HFF-Myc (cell line): Measurements from ENCODE around the gene ZFP92.
"Not testable (repeated sequence)": the region's sequence is repeated elsewhere in the genome, so short reads cannot be mapped to it uniquely, and the experiment has no call there.

ENCODE experiments used
- DNase-seq: peaks from one replicate; pipeline ENCODE4 v3.0.0-alpha.2; 2011; ENCODE audit warnings: low read depth; ENCODE audit errors: extremely low read depth
- H3K4me3 ChIP-seq: replicated peaks from 2 replicates; pipeline ENCODE4 v1.5.1; 2011; ENCODE audit warnings: low read depth, mild to moderate bottlenecking, control low read depth, low read length
- TF ChIP-seq, protein P1 (sequence below): IDR thresholded peaks from 2 replicates; pipeline ENCODE4 v1.5.1; 2012; ENCODE audit warnings: mild to moderate bottlenecking, low read depth, low read length, control low read depth; ENCODE audit errors: missing control alignments

Gene ZFP92

DNA sequence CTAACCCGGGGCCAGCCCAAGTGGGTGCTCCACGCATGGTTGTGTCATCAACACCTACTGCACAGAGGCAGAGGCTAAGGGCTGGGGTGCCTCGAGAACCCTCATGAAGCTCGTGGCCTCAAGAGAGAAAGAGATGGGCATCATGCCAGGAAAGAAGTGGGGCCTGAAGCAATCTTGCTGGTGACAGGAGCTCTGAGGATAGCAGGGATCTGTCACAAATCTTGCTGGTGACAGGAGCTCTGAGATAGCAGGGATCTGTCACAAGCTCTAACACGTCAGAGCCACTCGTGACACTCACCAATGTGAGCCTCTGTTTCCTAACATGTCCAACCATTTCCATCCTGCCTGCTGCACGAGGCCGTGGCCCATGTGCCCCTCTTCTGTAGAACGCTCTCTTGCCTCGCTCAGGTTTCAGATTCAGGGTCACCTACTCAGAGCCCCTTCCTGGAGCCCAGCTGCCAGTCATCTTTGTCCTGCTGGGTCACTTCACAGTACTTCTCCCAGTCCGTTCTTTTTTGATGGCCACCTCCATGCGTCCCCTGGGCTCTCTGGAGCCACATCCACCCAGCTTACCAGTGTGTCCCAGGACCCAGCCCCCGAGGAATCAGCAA is 31.2 kb upstream of the ZFP92 start:
- no peak for DNase-seq
- H3K4me3 ChIP-seq: no peak overlapping the region
- TF ChIP-seq, protein P1, sequence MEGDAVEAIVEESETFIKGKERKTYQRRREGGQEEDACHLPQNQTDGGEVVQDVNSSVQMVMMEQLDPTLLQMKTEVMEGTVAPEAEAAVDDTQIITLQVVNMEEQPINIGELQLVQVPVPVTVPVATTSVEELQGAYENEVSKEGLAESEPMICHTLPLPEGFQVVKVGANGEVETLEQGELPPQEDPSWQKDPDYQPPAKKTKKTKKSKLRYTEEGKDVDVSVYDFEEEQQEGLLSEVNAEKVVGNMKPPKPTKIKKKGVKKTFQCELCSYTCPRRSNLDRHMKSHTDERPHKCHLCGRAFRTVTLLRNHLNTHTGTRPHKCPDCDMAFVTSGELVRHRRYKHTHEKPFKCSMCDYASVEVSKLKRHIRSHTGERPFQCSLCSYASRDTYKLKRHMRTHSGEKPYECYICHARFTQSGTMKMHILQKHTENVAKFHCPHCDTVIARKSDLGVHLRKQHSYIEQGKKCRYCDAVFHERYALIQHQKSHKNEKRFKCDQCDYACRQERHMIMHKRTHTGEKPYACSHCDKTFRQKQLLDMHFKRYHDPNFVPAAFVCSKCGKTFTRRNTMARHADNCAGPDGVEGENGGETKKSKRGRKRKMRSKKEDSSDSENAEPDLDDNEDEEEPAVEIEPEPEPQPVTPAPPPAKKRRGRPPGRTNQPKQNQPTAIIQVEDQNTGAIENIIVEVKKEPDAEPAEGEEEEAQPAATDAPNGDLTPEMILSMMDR: no peak

DNA sequence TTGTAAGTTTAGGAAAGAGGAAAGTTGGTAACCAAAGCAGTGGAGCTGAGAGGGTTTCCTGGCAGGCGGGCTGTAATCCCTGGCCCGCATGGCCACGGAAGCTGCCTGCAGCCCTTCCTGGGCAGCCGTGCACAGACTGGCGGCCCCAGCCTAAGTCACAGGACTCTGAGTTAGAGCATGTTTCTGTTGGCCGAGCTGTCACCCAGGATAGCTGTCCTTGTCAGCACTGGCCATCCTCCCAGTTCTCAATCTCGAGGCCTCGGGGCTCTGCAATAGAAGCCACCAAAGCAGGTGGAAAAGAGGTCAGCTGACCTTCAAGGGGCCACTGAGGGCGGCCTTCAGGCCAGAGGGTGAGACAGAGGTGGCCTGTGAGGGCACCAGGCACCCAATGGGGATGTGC is 30.6 kb upstream of the ZFP92 start:
- TF ChIP-seq, protein P1: no peak
- DNase-seq: no peak

DNA sequence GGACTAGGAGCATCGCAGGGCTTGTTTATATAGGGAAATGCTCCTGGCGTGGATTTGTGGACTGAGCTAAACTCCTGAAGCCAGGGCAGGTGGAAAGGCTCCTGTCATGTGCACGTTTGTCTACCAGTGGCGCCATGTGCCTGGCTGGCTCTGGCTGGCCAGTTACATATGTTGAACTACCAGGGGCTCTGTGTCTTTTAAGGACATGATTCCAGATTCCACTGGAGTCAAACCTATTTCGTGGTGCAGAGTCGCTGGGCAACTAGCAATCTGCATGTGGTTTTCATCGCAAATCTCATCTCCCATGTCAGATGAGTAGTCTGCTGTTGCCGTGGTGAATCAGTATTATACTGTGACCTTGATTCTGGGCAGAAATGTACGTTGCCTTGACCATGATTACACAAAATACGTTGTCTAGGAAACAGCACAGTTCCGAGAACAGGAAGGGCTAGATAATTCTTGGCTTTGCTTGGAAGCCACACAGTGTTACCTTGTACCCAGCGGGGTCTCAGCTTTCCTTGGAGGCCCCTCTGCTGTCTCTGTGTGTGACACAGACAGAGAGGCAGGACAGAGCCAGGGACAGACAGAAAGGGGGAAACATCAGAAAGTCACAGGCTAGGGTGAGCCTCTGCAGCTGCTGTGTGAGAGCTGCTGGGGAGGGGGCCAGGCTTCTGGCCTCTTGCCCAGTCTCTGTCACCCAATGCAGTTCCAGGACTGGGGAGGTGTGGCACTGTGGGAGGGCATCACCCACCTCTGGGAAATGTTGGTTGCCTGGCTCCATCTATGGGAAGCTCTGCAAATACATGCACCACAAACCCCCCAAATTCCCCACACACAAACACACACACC is 29.4 kb upstream of the ZFP92 start:
- DNase-seq: peak; percentile 39
- TF ChIP-seq, protein P1: no peak
- no peak overlapping the region for H3K4me3 ChIP-seq

More for the DNA sequence above, 30.6 kb upstream of the ZFP92 start:
- H3K4me3 ChIP-seq: no peak overlapping the region

DNA sequence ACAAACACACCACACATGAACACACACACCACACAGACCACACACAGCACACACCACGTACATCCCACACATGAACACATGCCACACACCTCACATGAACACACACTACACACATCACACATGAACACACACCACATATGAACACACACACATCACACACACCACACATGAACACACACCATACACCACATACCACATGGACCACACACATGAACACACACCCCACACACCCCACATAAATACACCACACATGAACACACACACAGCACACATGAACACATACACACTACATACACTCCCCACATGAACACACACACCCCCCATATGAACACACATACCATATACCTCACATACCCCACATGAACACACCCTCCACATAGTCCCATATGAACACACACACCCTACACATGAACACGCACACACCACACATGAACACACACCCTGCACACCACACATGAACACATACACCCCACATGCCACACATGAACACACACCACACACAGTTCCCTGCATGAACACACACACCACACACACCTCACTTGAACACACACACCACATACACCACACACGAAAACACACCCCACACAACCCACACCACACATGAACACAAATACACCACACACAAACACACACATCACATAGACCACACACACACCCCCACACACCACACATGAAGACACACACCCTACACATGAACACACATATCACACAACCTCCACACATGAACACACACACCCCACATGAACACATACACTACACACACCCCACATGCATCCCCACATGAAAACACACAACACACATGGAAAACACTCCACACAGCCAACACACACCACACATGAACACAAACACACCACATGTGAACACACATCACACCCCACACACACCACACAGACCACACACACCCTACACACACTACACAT is 28.4 kb upstream of the ZFP92 start:
- TF ChIP-seq, protein P1: no peak
- no peak for DNase-seq

DNA sequence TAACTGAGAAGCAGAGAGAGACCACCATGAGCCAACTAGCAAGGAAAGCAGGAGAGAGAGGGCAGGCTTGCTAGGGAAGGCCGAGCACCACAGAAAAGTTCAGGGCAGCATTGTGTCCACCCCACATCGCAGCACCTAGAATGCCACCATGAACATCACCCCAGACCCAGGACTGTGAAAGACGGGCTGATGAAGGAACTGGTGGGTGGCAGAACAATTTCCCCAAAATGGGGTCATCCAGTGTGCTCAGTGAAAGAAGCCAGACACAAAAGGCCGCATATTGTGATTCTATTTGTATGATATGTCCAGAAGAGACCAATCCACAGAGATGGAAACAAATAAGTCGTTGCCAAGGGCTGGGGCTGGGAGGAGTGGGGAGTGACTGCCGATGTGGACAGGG is 26.9 kb upstream of the ZFP92 start:
- DNase-seq: no peak
- H3K4me3 ChIP-seq: no peak overlapping the region
- TF ChIP-seq, protein P1: no peak

More for the DNA sequence above, 28.4 kb upstream of the ZFP92 start:
- H3K4me3 ChIP-seq: no peak overlapping the region

DNA sequence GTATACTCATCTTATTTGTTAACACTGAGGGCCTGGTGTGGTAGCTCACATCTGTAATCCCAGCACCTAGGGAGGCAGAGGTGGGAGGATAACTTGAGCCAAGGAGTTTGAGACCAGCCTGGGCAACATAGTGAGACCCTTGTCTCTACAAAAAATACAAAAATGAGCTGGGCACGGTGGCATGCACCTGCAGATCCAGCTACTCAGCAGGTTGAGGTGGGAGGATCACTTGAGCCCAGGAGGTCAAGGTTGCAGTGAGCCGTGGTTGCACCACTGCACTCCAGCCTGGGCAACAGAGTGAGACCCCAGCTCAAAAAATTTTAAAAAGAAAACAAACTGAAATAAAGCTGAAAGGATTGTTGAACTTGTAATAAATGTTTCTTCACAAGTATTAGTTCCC is 26.3 kb upstream of the ZFP92 start:
- H3K4me3 ChIP-seq, DNase-seq: not testable (repeated sequence)
